WERI-Rb-1 (cell line): ENCODE results near the gene VASN.
A peak's percentile ranks its signal among the peaks of the same experiment; 100 is the strongest.

ENCODE experiments used
- DNase-seq: peaks from one replicate; pipeline ENCODE4 v3.0.0-alpha.2; 2020
- H3K27ac ChIP-seq: fragments of 250-450 bp; sonication (Bioruptor Pico); 2 replicates; pipeline ENCODE4 v1.5.1; 2020; ENCODE audit warnings: mild to moderate bottlenecking, moderate library complexity
- H3K27me3 ChIP-seq: fragments of 250-450 bp; sonication (Bioruptor Pico); 2 replicates; pipeline ENCODE4 v1.5.1; 2021; ENCODE audit warnings: mild to moderate bottlenecking, low read depth, moderate library complexity; ENCODE audit not compliant: insufficient read depth, severe bottlenecking
- H3K36me3 ChIP-seq: fragments of 250-450 bp; sonication (Bioruptor Pico); 2 replicates; pipeline ENCODE4 v1.5.1; 2020; ENCODE audit warnings: mild to moderate bottlenecking, moderate library complexity
- H3K4me3 ChIP-seq: 2 replicates; pipeline ENCODE4 v1.5.1; 2011; ENCODE audit warnings: low read depth, mild to moderate bottlenecking, control low read depth, low read length
- H3K9me3 ChIP-seq: fragments of 250-450 bp; sonication (Bioruptor Pico); 2 replicates; pipeline ENCODE4 v1.5.1; 2021; ENCODE audit warnings: mild to moderate bottlenecking, moderate library complexity; ENCODE audit not compliant: severe bottlenecking
- TF ChIP-seq, protein P1 (sequence below): IDR thresholded peaks from 2 replicates; pipeline ENCODE4 v1.5.1; 2011; ENCODE audit warnings: low read depth, mild to moderate bottlenecking, control low read depth, inconsistent platforms, low read length

VASN gene

DNA sequence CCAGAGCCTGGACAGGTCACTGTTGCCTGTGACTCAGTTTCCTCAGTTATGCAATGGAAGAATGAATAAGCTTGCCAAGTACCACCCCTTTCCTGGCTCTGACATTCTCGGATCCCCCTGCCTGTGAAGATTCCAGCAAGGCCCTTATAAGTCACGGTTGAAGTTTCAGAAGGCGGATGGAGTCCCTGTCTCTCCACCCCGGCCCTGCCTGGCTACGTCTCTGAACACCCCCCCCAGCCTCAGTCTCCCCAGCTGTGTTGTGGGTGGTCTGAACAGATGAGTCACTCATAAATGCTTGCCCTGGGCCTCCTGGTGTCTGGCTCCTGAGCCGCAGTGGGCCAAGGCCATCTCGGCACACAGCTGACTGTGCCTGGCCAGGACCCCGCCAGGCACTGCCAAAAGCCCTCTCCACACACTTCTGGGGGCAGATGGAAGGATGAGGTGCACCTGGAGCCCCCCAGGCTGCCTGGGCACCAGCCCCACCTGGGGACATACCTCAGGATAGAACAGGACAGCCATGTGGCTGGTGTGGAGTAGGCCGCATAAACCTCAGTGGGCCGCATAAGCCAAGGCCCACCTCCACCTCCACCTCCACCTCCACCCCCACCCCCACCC lies 15.4 kb downstream of the VASN start:
- DNase-seq, result no peak
- no peak overlapping the region for H3K27ac ChIP-seq
- H3K27me3 ChIP-seq, result no peaks in the 10 kb centered on the region
- no peaks in the 10 kb centered on the region for H3K9me3 ChIP-seq
- H3K4me3 ChIP-seq, result no peak overlapping the region
- H3K36me3 ChIP-seq, result no peaks in the 10 kb centered on the region
- TF ChIP-seq, protein P1, sequence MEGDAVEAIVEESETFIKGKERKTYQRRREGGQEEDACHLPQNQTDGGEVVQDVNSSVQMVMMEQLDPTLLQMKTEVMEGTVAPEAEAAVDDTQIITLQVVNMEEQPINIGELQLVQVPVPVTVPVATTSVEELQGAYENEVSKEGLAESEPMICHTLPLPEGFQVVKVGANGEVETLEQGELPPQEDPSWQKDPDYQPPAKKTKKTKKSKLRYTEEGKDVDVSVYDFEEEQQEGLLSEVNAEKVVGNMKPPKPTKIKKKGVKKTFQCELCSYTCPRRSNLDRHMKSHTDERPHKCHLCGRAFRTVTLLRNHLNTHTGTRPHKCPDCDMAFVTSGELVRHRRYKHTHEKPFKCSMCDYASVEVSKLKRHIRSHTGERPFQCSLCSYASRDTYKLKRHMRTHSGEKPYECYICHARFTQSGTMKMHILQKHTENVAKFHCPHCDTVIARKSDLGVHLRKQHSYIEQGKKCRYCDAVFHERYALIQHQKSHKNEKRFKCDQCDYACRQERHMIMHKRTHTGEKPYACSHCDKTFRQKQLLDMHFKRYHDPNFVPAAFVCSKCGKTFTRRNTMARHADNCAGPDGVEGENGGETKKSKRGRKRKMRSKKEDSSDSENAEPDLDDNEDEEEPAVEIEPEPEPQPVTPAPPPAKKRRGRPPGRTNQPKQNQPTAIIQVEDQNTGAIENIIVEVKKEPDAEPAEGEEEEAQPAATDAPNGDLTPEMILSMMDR, result no peak

GRCh38 chr16:4387781-4388180 lies 16.1 kb downstream of the VASN start:
- Histone ChIP-seq H3K36me3 (no peaks in the 10 kb centered on the region), H3K27me3 (no peaks in the 10 kb centered on the region), H3K9me3 (no peaks in the 10 kb centered on the region), H3K27ac (no peak overlapping the region), H3K4me3 (no peak overlapping the region)
- no peak for DNase-seq
- TF ChIP-seq, protein P1, result no peak

DNA sequence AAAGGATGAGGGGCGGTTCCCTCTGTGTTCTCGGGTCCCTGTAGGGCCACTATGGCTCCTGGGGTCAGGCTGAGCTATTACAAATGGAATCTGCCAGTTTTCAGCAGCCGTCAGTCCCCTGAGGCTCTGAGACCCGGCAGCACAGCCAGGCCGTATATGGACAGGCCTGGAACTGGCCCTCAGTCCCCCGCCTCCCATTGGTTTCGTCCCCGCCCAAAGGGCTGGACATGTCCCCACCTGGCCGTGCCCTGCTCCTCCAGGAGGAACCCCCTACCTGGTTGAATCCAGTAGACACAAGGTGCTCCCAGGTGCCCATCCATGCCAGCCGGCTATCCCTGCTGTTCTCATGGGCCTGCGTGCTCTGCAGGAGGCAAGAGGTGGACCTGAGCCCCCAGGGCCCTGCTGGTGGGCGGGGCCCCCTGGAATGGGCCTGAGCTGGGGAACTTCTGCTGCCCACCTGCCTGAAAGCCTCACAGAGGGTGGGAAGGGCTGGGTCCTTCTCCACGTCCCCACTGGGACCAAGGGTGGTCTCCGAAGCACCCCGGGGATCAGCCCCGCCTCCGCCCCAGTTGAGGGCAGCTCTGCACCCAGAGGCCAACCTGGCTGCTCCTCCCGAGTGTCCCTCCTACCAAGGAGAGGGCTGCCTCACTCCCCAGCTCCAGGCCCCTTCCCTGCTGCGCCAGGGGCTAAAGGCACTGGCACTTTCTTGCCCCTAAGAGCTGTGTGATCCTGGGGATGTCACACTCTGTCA lies 16.8 kb downstream of the VASN start:
- Histone ChIP-seq H3K36me3 (no peaks in the 10 kb centered on the region), H3K4me3 (no peak overlapping the region), H3K9me3 (no peaks in the 10 kb centered on the region), H3K27me3 (no peaks in the 10 kb centered on the region), H3K27ac (no peak overlapping the region)
- TF ChIP-seq, protein P1, result no peak
- no peak for DNase-seq

DNA sequence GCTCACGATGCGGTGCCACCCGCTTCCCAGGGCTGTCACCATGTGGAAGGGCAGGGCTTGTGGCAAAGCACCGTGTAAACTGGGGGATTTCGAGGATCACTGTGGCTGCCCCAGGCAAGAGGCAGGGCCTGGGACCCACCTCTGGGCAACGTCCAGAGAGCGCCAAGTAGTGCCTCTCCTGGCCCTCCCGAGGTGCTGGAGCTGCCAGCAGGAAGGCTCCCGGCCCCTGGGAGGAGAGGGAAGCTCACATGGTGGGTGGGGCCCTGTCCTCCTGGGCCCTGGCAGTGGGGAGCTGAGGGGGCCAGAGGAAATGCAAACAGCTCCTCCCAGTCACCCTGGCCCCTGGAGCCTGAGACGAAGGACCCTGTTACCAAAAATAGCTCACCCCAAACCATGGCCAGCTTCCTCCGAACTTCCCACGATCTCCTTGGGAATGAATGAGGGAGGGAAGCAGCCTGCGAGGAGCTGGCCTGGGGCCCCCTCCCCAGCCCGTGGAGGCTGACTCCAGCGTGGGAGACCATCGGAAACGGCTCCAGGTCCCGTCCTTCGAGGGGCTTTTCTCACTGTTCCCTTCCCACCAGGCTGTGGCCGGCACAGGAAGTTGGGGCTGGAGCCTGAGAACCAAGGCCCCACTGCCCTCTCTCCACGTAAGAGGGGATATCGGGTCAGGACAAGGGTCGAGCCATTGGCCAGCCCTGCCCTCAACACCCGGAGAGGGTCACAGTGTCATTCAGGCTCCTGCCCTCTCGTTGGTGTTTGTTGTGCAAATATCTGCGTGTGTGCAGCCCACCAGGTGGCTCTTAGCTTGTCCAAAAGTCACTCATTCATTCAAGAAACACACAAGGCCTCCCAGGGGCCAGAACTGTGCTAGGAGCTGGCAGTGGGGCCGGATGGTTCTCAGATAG lies 17.7 kb downstream of the VASN start:
- Histone ChIP-seq H3K4me3 (no peak overlapping the region), H3K27me3 (no peaks in the 10 kb centered on the region), H3K9me3 (no peaks in the 10 kb centered on the region), H3K36me3 (no peaks in the 10 kb centered on the region; the same call in 1 of the 2 replicates), H3K27ac (no peak overlapping the region)
- TF ChIP-seq, protein P1, result no peak
- DNase-seq, result no peak

DNA sequence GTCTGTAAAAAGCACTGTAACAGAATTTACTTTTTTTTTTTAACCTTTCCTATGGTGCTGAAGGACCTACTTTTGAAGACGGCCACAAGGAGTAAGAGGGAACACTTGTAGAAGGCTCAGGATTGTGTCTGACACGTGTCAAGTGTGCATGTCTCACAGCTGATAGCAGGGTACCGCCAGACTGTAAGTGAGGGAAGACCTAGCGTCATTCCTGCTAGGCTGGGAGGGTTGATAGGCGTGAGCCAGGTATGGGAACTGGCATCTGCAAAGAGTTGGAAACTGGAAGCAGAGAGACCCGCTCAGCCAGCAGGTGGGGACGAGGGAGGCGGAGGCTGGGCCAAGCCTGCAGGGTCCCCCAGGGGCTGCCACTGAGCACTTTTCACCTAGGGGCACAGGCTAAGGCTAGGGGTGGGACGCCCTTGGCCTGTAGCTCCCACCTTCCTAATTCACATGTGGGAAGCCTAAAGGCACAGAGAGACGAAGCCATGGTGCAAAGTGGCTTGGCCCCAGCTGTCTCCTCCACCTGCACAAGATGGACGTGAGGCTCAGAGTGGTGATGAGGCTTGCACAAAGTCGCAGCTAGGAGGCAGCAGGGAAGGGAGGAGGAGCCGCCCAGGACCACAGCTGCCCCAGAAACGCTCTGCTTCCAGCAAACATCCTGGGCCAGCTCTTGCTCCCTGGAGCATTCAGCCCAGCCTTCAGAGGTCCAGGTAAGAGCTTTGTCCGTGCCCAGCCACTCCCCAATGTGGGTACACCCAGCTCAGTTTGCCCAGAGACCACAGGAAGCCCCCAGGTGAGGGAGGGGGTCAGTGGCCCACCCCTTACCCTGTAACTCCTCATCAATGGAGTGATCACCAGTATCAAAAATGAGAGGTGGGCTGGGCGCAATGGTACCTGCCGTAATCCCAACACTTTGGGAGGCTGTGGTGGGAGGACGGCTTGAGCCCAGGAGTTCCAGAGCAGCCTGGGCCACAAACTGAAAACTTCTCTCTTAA lies 18.9 kb downstream of the VASN start:
- H3K9me3 ChIP-seq, result no peaks in the 10 kb centered on the region
- H3K4me3 ChIP-seq, result no peak overlapping the region
- no peaks in the 10 kb centered on the region for H3K27me3 ChIP-seq
- DNase-seq, result no peak
- H3K36me3 ChIP-seq, result no peaks in the 10 kb centered on the region; the same call in 1 of the 2 replicates
- H3K27ac ChIP-seq, result no peak overlapping the region
- TF ChIP-seq, protein P1, result 0 out of 2 replicates have a peak, but pooled peaks have one; percentile 15
